Vagina (tissue), 2 donors: ENCODE results near the gene FA2H.

Experiments
- POLR2A ChIP-seq, 2 donors: fragments of 450-650 bp; IDR thresholded peaks; one replicate each; pipeline ENCODE4 v1.6.1; 2017; ENCODE audit warnings: antibody characterized with exemption in 2 of 2, mild to moderate bottlenecking in 2 of 2, moderate library complexity in 2 of 2
- TF ChIP-seq, protein P1 (sequence below), 3 experiments: fragments of 450-650 bp in 2 of 3; fragments of 200-600 bp in 1 of 3; sonication (generic) in 1 of 3; IDR thresholded peaks; one replicate each; pipeline ENCODE4 v1.5.1; 2017 to 2019; ENCODE audit warnings: antibody characterized with exemption in 3 of 3, mild to moderate bottlenecking in 2 of 3, moderate library complexity in 2 of 3

DNA sequence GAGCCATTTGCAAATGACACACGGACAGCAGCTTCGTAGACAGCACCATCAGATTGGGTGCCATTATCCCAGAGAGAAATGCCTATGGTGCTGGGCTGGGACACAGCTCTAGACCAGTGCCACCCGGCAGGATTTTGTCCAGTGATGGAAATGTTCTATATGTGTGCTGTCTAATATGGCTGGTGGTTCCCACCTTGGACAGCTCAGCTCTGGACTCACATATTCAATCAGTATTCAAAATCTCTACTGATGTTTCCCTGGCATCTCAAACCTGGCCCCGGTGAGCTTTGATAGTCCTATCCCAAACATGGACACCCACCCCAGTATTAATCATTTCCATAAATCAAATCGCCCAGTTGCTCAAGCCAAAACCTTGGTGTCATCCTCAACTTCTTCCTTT, 23.0 kb downstream of the FA2H start:
- TF ChIP-seq, protein P1, sequence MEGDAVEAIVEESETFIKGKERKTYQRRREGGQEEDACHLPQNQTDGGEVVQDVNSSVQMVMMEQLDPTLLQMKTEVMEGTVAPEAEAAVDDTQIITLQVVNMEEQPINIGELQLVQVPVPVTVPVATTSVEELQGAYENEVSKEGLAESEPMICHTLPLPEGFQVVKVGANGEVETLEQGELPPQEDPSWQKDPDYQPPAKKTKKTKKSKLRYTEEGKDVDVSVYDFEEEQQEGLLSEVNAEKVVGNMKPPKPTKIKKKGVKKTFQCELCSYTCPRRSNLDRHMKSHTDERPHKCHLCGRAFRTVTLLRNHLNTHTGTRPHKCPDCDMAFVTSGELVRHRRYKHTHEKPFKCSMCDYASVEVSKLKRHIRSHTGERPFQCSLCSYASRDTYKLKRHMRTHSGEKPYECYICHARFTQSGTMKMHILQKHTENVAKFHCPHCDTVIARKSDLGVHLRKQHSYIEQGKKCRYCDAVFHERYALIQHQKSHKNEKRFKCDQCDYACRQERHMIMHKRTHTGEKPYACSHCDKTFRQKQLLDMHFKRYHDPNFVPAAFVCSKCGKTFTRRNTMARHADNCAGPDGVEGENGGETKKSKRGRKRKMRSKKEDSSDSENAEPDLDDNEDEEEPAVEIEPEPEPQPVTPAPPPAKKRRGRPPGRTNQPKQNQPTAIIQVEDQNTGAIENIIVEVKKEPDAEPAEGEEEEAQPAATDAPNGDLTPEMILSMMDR (IDR thresholded peaks at IDR 0.05), result no peak
- no peak for TF ChIP-seq POLR2A (IDR thresholded peaks at IDR 0.05)
